GM18909 (cell line): Measurements from ENCODE around the gene CDC42EP1.
"Not testable (repeated sequence)": the region's sequence is repeated elsewhere in the genome, so short reads cannot be mapped to it uniquely, and the experiment has no call there.

Experiments
- ATAC-seq: cut with Tn5 transposase; IDR thresholded peaks from one replicate; pipeline ENCODE4 v1.9.1; 2021; ENCODE audit warnings: mild to moderate bottlenecking; ENCODE audit not compliant: unreplicated experiment, poor library complexity

The CDC42EP1 gene

DNA sequence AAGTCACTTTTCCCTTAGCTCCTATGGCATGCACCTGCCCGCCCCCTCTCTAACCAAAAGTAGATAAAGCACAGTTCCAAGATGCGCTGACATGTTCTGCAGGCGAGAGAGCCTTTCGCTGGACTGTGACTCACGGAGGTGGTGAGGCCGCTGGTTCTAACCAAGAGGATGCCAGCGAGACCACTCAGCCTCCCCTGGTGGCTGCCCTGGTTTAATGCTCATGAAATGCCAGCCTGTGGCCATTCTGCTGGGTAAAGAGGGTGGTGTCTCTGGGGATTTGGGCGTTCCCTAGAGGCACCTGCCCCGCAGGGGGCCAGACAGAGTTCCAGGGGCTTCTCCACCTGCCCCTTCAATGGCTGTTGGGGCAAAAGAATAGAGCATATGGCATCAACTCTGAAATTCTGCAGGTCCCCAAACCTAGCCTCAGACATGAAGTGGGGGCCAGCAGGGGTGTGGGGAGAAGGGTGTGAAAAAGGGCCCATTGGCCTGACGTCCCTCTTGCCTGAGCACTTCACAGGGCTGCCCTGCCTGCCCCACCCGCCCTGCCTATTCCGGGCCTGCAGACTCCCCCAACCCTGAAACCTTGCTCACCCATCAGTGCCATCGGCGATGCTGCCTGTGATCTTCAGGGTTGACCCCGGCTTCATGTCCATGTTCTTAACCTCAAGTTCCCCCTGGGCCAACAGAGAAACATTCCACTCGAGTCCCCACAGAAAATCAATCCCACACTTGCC is 11.1 kb downstream of the CDC42EP1 start:
- no peak for ATAC-seq

DNA sequence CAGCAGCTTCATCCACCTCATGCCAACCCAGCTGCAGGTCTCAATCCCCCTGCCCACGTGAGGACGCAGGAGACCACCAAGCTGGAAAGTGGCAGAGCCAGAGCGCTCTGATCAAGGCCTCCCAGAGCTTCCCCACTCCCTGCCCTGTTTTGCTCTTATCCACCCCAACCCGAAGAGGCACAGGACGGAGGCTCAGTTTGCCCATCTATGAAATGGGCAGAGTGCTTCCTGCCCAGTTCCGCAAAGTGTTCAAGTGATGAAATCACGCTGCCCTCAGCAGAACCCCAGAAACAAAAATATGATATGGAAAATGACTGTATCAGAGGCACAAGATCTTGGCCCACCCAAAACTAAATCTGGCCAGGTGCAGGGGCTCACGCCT is 11.7 kb downstream of the CDC42EP1 start:
- no peak for ATAC-seq

DNA sequence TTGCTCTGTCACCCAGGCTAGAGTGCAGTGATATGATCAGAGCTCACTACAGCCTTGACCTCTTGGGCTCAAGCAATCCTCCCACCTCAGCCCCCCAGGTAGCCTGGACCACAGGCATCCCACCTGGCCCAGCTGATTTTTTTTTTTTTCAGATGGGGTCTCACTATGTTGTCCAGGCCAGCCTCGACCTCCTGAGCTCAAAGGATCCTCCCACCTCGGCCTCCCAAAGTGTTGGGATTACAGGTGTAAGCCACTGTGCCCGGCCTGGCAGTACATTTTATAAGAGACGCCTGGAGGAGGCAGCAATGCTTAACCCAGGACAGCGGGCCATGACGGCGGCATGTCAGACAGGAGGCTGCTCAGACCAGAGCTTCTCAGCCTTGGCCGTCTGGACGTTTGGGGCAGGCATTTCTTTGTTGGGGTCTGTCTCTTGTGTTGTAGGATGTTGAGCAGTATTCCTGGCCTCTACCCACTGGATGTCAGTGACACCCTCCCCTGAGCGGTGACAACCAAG is 15.3 kb downstream of the CDC42EP1 start:
- ATAC-seq: no peak

DNA sequence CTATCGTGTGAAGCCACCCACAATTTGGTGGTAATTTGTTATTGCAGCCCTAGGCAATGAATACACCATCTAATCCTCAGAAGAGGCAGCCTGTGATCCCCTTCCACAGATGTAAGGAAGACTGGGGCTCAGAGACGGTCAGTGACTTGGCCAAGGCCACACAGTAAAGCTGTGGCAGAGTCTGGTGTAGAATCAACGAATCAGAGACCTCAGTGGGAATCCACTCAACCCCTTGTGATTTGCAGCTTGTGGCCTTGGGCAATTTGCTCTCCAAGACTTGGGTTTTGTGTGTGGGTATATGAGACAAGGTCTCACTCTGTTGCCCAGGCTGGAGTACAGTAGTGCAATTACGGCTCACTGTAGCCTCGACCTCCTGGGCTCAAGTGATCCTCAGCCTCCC is 17.7 kb downstream of the CDC42EP1 start:
- ATAC-seq: no peak

DNA sequence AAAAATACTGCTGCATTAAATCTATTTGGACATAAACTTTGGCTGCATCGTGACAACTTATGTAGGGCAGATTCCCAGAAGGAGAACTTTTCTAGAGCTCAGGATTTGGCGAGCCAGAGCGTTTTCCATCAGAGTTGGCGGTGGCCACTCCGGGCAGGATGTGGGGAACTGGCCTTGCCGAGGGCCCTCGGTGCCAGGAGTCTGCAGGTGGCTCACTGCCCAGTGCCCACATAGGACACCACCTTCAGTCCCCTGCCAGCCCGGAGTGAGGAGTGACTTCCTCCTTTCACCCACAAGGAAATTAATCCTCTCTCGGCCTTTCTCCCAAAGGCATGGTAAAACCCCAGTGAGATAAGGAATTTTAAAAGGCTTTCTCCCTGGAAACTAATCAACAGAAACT is 21.2 kb downstream of the CDC42EP1 start:
- ATAC-seq: no peak

DNA sequence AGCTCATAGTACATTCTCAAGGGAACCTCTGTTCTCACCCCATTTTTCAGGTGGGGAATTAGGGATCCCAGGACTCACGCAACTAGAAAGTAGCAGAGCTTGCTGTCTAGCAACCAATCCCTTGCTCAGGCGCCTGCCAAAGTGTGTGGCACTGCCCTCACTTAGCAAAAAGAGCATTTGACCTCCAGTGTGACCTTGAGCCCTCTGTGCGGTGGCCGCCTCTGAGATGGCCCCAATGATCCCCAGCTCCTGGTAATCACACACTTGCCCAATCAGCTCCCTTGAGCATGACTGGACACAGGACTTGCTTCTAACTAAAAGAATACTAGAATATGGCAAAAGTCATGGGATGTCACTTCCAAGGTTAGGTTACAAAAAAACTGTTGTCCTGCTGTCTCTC is 22.2 kb downstream of the CDC42EP1 start:
- no peak for ATAC-seq

DNA sequence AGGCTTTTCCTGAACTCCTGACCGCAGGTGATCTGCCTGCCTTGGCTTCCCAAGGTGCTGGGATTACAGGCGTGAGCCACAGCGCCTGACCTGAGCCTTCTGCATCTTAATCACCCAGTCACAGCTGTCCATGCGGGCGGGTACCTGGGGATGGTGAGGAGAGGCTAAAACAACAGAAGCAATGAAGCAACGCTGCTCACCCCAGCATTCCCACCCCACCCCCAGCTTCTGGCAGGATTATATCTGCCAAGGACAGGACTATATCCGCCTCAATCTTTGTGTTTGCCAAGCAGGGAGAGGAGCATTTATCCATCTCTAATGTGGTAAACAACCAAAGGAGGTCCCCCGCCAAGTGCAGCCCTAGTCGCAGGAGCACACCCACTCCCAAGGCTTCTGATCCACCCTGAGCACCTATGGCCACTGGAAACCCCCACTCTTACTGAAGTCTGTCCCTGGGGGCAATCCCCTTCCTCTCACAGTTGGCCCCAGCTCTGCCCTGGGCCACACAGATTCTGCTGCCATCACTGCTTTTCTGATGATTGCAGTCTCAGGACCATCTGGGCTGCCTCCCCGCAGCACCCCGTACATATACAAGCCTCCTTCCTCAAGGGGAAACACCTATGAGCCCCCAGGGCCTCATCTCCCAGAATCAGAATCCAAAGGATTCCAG is 28.4 kb downstream of the CDC42EP1 start:
- no peak for ATAC-seq

DNA sequence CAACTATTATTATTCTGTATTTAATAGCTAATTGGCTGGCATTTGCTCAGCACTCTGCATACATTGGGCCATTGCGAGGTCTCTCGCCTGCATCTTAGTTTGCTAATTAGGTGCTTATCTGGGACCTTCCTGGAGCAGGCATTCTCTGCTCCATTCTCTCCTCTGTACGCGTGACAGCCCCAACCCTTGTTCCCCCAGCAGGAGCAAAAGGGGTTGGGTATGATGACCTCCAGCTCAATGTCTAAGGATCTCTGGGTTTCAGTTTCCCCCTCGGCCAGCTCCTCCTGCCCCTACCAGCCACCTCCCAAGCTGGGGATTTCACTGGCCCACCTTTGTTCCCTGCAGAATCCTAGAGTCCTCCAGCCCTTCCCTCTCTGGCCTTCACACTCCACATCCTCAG is 29.4 kb downstream of the CDC42EP1 start:
- ATAC-seq: no peak

DNA sequence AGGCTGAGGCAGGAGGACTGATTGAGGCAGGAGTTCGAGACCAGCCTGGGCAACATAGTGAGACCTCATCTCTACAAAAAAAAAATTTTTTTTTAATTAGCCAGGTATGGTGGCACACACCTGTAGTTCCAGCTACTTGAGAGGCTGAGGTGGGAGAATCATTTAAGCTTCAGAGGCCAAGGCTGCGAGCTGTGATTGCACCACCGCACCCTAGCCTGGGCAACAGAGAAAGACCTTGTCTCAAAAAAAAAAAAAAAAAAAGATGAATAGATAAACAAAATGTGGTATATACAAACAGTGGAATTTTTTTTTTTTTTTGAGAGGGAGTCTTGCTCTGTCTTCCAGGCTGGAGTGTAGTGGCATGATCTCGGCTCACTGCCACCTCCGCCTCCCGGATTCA is 30.8 kb downstream of the CDC42EP1 start:
- not testable (repeated sequence) for ATAC-seq

DNA sequence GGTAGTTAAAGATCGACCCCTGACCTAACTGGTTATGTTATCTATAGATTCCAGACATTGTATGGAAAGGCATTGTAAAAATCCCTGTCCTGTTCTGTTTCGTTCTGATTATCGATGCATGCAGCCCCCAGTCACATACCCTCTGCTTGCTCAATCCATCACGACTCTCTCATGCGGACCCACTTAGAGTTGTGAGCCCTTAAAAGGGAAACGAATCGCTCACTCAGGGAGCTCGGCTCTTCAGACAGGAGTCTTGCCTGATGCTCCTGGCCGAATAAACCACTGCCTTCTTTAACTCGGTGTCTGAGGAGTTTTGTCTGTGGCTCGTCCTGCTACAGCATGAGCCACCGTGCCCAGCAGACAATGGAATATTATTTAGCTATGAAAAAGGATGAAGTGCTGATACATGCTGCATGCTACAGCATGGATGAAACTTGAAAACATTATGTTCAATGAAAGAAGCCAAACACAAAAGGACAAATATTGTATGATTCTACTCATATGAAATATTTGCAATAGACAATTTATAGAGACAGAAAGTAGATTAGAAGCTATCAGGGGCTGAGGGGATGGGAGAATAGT is 31.6 kb downstream of the CDC42EP1 start:
- ATAC-seq: no peak

DNA sequence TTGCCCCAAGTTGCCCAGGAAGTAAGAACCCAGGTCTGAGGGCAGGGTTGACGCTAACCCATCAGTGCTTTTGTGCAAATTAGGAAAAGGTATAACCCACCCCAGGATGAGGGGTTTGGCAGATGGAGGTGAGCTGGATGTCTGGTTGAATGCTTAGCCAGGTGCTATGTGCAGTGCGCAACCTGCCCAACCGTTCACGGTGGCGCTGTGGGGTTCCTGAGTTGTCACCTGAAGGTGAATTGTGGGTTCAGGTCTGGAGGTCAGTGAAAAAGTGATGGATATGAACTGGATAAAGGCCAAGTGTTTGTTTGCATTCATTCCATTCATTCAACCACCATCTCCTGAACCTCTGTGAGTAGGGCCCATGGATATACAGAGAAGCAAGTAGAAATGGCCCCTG is 34.0 kb downstream of the CDC42EP1 start:
- no peak for ATAC-seq

DNA sequence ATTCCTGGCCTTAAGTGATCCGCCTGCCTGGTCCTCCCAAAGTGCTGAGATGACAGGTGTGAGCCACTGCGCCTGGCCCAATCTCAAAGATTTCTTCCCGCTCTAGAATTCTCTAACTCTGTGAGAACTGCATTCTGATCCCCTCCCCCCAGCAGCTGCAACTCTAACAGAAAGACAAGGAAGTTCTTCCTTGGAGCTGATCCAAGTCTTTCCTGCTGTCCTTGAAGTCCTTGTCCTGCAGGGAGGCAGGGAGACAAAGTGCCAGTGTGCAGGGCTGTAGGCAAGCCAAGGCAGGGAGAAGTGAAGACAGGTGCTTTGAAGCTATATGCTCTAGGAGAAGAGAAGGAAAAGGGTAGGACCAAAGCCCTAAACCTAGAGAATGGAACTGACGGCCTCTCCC is 38.9 kb downstream of the CDC42EP1 start:
- no peak for ATAC-seq

DNA sequence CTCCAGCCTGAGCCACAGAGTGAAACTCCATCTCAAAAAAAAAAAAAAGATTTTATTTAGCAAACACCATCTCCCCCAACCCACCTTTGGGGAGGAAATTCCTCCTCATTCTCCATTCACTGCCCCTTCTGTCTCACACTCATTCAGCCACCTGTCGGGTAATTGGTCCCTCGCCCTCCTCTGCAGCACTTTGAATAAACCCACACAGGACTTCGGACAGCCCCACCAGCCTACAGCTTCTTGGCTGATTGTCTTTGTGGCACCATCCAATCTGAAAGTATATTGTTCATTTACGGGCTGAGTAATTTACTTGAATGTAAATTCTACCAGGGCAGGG is 40.9 kb downstream of the CDC42EP1 start:
- no peak for ATAC-seq

DNA sequence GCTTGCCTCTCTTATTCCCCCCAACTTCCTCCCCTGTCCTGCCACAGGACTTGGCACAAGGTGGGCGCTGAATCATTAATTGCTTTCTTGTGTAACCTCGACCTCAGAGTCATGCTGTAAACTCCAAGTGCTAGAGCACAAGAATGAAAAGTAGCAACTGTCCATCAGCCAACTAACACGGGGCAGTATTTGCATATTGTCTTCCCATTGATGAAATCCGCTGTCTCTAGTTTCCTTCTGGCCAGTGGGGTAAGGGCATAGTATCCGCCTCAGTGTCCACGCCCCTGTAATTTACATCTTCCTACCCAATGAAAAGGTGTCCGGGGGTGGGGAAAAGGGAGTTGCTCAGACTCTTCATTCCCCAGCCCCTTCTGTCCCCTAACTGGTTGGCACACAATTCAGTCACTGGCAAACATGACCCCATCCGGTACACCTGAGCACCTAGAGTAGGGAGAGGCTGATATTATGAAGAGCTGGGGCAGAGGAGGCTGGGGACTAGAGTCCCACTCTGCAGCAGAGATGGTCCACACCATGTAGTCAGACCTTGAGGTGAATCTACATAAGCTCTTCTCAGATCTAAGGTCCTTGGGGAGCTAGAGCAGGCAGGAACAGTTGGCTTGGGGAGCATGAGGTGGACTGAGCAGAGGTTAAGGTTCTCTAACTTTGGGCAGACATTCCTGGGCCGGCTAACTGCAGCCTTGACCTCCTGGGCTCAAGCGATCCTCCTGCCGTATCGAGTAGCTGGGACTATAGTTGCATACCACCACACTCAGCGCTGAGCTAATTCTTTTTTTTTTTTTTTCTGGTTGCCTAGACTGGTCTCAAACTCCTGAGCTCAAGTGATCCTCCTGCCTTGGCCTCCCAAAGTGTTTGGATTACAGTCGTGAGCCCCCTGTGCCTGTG is 41.5 kb downstream of the CDC42EP1 start:
- ATAC-seq: no peak

DNA sequence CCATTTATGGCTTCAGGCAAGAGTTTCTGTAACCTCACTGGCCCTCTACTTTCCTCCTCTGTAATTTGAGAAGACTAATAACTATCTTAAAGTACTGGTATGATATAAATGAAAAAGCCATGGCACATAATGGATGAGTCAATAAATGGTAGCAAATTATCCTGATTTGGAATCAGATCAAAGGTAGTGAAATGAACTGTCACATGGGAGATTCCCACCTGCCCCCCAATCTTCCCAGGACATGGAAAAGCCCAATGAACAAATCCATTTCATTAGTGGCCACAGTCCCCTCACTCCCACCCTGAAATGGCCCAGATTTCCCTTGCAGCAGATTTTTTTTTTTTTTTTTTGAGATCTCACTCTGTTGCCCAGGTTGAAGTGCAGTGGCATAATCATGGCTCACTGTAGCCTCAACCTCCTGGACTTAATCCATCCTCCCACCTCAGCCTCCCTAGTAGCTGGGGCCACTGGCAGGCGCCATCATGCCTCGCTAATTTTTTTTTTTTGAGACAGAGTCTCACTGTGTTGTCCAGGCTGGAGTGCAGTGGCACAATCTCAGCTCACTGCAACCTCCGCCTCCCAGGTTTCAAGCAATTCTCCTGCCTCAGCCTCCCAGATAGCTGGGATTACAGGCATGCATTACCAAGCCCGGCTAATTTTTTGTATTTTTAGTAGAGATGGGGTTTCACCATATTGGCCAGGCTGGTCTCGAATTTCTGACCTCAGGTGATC is 42.4 kb downstream of the CDC42EP1 start:
- not testable (repeated sequence) for ATAC-seq

DNA sequence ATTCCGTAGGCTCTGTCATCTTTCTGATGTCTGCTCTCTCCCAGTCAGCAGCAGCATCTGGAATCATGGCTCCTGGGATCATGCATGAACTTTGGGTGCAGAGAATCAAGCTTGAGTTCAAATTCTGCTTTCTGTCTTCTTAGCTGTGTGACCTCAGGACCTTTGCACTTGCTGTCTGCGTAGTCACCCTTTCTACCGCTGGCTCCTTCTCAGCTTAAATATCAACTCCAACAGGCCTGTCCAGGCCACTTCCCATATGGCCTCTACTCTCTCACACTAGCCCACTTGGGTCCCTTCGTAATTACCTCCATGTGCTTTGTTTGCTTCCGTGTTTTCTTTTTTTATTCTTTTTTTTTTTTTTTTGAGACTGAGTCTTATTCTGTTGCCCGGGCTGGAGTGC is 43.8 kb downstream of the CDC42EP1 start:
- ATAC-seq: no peak

DNA sequence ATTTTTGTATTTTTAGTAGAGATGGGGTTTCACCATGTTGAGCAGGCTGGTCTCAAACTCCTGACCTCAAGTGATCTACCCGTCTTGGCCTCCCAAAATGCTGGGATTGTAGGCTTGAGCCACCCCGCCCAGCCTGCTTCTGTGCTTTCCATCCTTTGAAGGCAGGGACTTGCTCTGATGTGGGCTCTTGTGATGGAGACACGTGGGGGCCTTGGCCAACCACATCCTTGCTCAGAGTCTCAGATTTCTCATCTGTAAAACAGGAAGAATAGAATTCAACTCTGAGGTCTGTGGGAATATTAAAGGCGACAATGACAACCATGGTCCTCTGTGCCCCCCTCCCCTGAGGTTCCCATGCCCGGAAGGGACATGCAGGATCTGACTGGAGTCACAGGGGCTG is 44.6 kb downstream of the CDC42EP1 start:
- no peak for ATAC-seq

DNA sequence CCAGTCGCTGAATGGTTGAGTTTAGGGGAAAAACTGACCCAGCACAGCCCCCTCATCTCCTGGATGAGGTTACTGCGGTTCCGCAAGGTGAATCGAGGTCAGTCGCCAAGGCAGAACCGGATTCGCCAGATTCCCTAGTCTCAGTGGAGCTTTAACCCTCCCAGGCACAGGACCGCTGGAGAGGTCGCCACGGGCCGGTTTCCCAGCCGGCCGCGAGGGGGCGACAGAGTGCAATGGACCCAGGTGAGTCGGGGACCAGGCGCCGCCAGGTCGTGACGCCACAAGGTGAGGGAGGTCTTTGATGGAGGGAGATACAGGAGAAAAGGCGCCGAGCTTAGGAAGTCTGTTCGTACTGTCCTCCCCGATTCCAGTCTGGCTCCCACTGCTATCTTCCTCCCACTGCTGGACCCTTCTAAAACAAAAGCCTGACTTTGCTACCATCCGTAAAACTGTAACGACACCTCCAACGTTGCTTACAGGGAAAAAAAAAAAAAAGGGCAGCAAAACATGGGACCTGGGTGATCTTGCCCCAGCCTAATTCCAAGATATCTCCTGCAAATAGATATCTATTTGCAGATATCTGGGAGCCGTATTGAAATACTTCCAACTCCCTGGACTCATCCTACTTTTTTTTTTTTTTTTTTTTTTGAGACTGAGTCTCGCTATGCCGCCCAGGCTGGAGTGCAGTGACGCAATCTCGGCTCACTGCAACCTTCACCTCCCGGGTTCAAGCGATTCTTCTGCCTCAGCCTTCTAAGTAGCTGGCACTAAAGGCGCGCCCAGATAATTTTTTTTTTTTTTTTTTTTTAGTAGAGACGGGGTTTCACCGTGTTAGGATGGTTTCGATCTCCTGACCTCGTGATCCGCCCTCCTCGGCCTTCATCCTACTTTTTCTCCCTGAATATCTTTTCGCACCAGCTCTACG is 47.0 kb downstream of the CDC42EP1 start:
- peak; percentile 39 for ATAC-seq

DNA sequence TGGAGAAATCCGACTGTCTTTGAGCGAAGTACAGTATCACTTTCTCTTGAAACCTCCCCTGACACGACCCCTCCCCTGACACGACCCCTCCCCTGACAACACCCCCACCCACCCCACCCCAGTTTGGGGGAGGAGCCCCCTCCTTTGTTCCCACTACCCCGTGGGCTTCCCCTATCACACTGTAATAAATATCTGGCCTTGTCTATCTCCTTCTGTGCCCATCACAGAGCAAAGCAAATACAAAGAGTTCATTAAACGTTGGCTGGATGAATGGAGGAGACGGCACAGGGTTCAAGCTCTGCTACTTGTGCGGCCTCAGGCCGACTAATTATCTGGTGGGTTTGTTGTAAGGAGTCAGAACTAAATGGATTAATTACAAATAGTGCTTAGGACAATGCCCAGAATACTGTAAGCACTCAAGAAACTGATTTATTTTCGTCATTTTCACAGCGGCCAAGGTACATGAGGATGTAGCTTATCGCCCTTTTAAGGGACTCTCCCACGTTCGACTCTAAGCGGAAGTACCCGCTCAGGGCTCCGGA is 47.7 kb downstream of the CDC42EP1 start:
- ATAC-seq: no peak
